ENCODE results near the gene SHANK1. TPM values are rescaled to one million over a fixed set of nuclear protein-coding genes. Genes with fewer than 3 reads are reported as not detected.

SHANK1 gene
- total RNA-seq, 6 donors from 2014 or later: 0.40 to 0.54 TPM; not detected in 4

GRCh38 chr19:50633359-50633758, 86.2 kb downstream of the SHANK1 start:
- Histone ChIP-seq H3K9me3 (peaks cover 12 to 23% (median 20%) of the 10 kb centered on the region in 4 donors), H3K27ac (no peak overlapping the region), H3K4me1 (no peaks in the 10 kb centered on the region), H3K4me3 (no peak overlapping the region), H3K36me3 (no peaks in the 10 kb centered on the region), H3K27me3 (no peaks in the 10 kb centered on the region)
- DNase-seq: no peak
- ATAC-seq (ENCODE audit: low FRiP score in 2 of 2): no peak
- WGBS, 2 donors: 81 to 88% methylated on average over 2 of the region's 2 CpGs
- TF ChIP-seq POLR2AphosphoS5 (IDR thresholded peaks at IDR 0.05) (no peak), CTCF (IDR thresholded peaks at IDR 0.05) (no peak), POLR2A (IDR thresholded peaks at IDR 0.05) (no peak), EP300 (IDR thresholded peaks at IDR 0.05) (no peak)

- Histone ChIP-seq H3K9me3 (peaks cover 12 to 23% (median 20%) of the 10 kb centered on the region in 4 donors), H3K4me3 (no peak overlapping the region), H3K36me3 (no peaks in the 10 kb centered on the region), H3K4me1 (no peaks in the 10 kb centered on the region), H3K27ac (no peak overlapping the region), H3K27me3 (no peaks in the 10 kb centered on the region)
- TF ChIP-seq POLR2A (IDR thresholded peaks at IDR 0.05) (no peak), CTCF (IDR thresholded peaks at IDR 0.05) (no peak), EP300 (IDR thresholded peaks at IDR 0.05) (no peak), POLR2AphosphoS5 (IDR thresholded peaks at IDR 0.05) (no peak)
- DNase-seq (peak in 1 of 2 donors; percentile 72), ATAC-seq (ENCODE audit: low FRiP score in 2 of 2) (no peak)
- 54 to 76% methylated on average over 8 to 18 of the region's 20 CpGs for WGBS, 2 donors
These were observed 87.3 kb downstream of the SHANK1 start for GRCh38 chr19:50632151-50632835.

GRCh38 chr19:50629801-50630200, 89.8 kb downstream of the SHANK1 start:
- TF ChIP-seq POLR2A (IDR thresholded peaks at IDR 0.05): no peak
- TF ChIP-seq EP300 (IDR thresholded peaks at IDR 0.05): no peak
- no peak for TF ChIP-seq POLR2AphosphoS5 (IDR thresholded peaks at IDR 0.05)
- no peak for TF ChIP-seq CTCF (IDR thresholded peaks at IDR 0.05)
- DNase-seq (peak in 1 of 2 donors; percentile 69), ATAC-seq (ENCODE audit: low FRiP score in 2 of 2) (peak in 1 of 2 donors; percentile 13)
- Histone ChIP-seq H3K27me3 (no peaks in the 10 kb centered on the region), H3K27ac (no peak overlapping the region), H3K4me3 (no peak overlapping the region), H3K4me1 (no peaks in the 10 kb centered on the region), H3K36me3 (no peaks in the 10 kb centered on the region), H3K9me3 (peaks cover 12 to 21% (median 17%) of the 10 kb centered on the region in 4 donors)
- 80% methylated on average over 1 to 5 of the region's 14 CpGs for WGBS, 2 donors

GRCh38 chr19:50629194-50629593, 90.4 kb downstream of the SHANK1 start:
- H3K36me3 ChIP-seq: no peaks in the 10 kb centered on the region
- ATAC-seq (ENCODE audit: low FRiP score in 2 of 2) (no peak), DNase-seq (peak in 1 of 2 donors; percentile 63)
- no peaks in the 10 kb centered on the region for H3K27me3 ChIP-seq
- 86% methylated on average over 16 of the region's 20 CpGs for WGBS, 2 donors
- peaks cover 10 to 15% (median 11%) of the 10 kb centered on the region in 4 donors for H3K9me3 ChIP-seq
- no peak overlapping the region for H3K4me3 ChIP-seq
- H3K4me1 ChIP-seq: no peaks in the 10 kb centered on the region
- H3K27ac ChIP-seq: no peak overlapping the region
- TF ChIP-seq EP300 (IDR thresholded peaks at IDR 0.05) (no peak), POLR2A (IDR thresholded peaks at IDR 0.05) (no peak), CTCF (IDR thresholded peaks at IDR 0.05) (no peak), POLR2AphosphoS5 (IDR thresholded peaks at IDR 0.05) (no peak)

- 88 to 91% methylated on average over 7 of the region's 7 CpGs for WGBS, 2 donors
- Histone ChIP-seq H3K36me3 (no peaks in the 10 kb centered on the region), H3K27ac (no peak overlapping the region), H3K9me3 (peaks cover 4 to 9% (median 5%) of the 10 kb centered on the region in 4 donors), H3K4me3 (no peak overlapping the region), H3K27me3 (no peaks in the 10 kb centered on the region), H3K4me1 (no peaks in the 10 kb centered on the region)
- TF ChIP-seq POLR2AphosphoS5 (IDR thresholded peaks at IDR 0.05) (no peak), EP300 (IDR thresholded peaks at IDR 0.05) (no peak), CTCF (IDR thresholded peaks at IDR 0.05) (no peak), POLR2A (IDR thresholded peaks at IDR 0.05) (no peak)
- DNase-seq: no peak
- ATAC-seq (ENCODE audit: low FRiP score in 2 of 2): no peak
These were observed 91.1 kb downstream of the SHANK1 start for GRCh38 chr19:50628551-50628950.

Measured in upper lobe of left lung (tissue), 6 donors.